ENCODE measurements around the gene DUSP1.

DUSP1 gene

GRCh38 chr5:172797771-172798191, 26.8 kb upstream of the DUSP1 start:
- TF ChIP-seq CTCF (IDR thresholded peaks at IDR 0.05; ENCODE audit: low read depth, low read length, missing control alignments), result no peak
- no peak for DNase-seq (ENCODE audit: extremely low read depth, low read depth)
- H3K4me3 ChIP-seq (replicated peaks; ENCODE audit: low read depth, low read length), result no peak overlapping the region

GRCh38 chr5:172796306-172796705, 25.3 kb upstream of the DUSP1 start:
- no peak for TF ChIP-seq CTCF (IDR thresholded peaks at IDR 0.05; ENCODE audit: low read depth, low read length, missing control alignments)
- DNase-seq (ENCODE audit: extremely low read depth, low read depth), result no peak

GRCh38 chr5:172795318-172795977, 24.5 kb upstream of the DUSP1 start:
- no peak for TF ChIP-seq CTCF (IDR thresholded peaks at IDR 0.05; ENCODE audit: low read depth, low read length, missing control alignments)
- peak; percentile 98 for DNase-seq (ENCODE audit: extremely low read depth, low read depth)
- no peak overlapping the region for H3K4me3 ChIP-seq (replicated peaks; ENCODE audit: low read depth, low read length)

More at GRCh38 chr5:172796306-172796705, 25.3 kb upstream of the DUSP1 start:
- no peak overlapping the region for H3K4me3 ChIP-seq (replicated peaks; ENCODE audit: low read depth, low read length)

GRCh38 chr5:172793577-172794488, 22.8 kb upstream of the DUSP1 start:
- no peak for DNase-seq (ENCODE audit: extremely low read depth, low read depth)
- no peak overlapping the region for H3K4me3 ChIP-seq (replicated peaks; ENCODE audit: low read depth, low read length)
- no peak for TF ChIP-seq CTCF (IDR thresholded peaks at IDR 0.05; ENCODE audit: low read depth, low read length, missing control alignments)

GRCh38 chr5:172792701-172793570, 21.9 kb upstream of the DUSP1 start:
- no peak for TF ChIP-seq CTCF (IDR thresholded peaks at IDR 0.05; ENCODE audit: low read depth, low read length, missing control alignments)
- no peak overlapping the region for H3K4me3 ChIP-seq (replicated peaks; ENCODE audit: low read depth, low read length)
- DNase-seq (ENCODE audit: extremely low read depth, low read depth), result no peak

GRCh38 chr5:172791726-172792445, 20.9 kb upstream of the DUSP1 start:
- no peak for DNase-seq (ENCODE audit: extremely low read depth, low read depth)
- TF ChIP-seq CTCF (IDR thresholded peaks at IDR 0.05; ENCODE audit: low read depth, low read length, missing control alignments), result no peak
- no peak overlapping the region for H3K4me3 ChIP-seq (replicated peaks; ENCODE audit: low read depth, low read length)

Measured in HFF-Myc (cell line).